NB4 (cell line): ENCODE measurements around the gene BAZ1A.

Experiments
- MYC ChIP-seq: IDR thresholded peaks from 2 replicates; pipeline ENCODE4 v1.6.1; 2011; ENCODE audit warnings: low read depth, low read length
- TF ChIP-seq, protein P1 (sequence below): IDR thresholded peaks from one replicate; pipeline ENCODE4 v1.5.1; 2012; ENCODE audit warnings: low read depth, low read length

- TF ChIP-seq, protein P1, sequence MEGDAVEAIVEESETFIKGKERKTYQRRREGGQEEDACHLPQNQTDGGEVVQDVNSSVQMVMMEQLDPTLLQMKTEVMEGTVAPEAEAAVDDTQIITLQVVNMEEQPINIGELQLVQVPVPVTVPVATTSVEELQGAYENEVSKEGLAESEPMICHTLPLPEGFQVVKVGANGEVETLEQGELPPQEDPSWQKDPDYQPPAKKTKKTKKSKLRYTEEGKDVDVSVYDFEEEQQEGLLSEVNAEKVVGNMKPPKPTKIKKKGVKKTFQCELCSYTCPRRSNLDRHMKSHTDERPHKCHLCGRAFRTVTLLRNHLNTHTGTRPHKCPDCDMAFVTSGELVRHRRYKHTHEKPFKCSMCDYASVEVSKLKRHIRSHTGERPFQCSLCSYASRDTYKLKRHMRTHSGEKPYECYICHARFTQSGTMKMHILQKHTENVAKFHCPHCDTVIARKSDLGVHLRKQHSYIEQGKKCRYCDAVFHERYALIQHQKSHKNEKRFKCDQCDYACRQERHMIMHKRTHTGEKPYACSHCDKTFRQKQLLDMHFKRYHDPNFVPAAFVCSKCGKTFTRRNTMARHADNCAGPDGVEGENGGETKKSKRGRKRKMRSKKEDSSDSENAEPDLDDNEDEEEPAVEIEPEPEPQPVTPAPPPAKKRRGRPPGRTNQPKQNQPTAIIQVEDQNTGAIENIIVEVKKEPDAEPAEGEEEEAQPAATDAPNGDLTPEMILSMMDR: no peak
- TF ChIP-seq MYC: no peak
These were observed 108.6 kb downstream of the BAZ1A start for GRCh38 chr14:34766606-34767005.
